ENCODE data around the gene GBF1.

DNA sequence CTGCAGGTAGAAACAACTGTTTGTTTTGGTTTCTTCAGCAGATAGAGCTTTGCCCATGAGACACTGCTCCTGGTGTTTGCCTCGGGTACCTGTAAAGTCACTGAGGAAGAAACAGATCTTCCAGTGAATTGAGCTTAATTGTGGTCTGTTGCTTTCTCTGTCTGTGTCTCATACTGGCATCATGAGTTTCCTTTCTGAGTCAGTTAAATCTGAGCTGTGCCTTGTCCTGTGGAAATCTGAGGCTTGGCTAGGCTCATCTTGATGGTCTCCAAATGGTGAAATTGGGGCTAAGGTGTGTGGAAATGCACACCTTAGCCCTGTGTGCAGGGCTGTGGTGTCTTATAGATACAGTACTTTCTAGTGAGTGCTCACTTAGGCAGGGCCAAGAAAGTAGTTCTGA is 67.4 kb downstream of the GBF1 start:
- TF ChIP-seq GATA2 (IDR thresholded peaks at IDR 0.05; ENCODE audit: low read depth, low read length), result no peak
- TF ChIP-seq GATA3 (IDR thresholded peaks at IDR 0.05; ENCODE audit: low read depth, low read length), result no peak

Data from SH-SY5Y (cell line).